HEK293T (cell line): ENCODE measurements around the gene SURF2.
"Not testable (repeated sequence)": the region's sequence is repeated elsewhere in the genome, so short reads cannot be mapped to it uniquely, and the experiment has no call there.

ENCODE experiments used
- BHLHE40 ChIP-seq: fragments of 450-650 bp; IDR thresholded peaks from 2 replicates; pipeline ENCODE4 v1.6.1; 2016; ENCODE audit warnings: mild to moderate bottlenecking, moderate library complexity, borderline replicate concordance
- CTBP1 ChIP-seq: fragments of 450-650 bp; IDR thresholded peaks from 2 replicates; pipeline ENCODE4 v1.6.1; 2016; ENCODE audit warnings: borderline replicate concordance
- ELF4 ChIP-seq: fragments of 450-650 bp; IDR thresholded peaks from 2 replicates; pipeline ENCODE4 v1.6.1; 2017; ENCODE audit warnings: antibody characterized with exemption
- FOXA1 ChIP-seq: fragments of 450-650 bp; IDR thresholded peaks from 2 replicates; pipeline ENCODE4 v1.6.1; 2016; ENCODE audit warnings: mild to moderate bottlenecking
- FOXK2 ChIP-seq: fragments of 450-650 bp; IDR thresholded peaks from 2 replicates; pipeline ENCODE4 v1.6.1; 2016; ENCODE audit warnings: mild to moderate bottlenecking
- FOXM1 ChIP-seq: fragments of 450-650 bp; IDR thresholded peaks from 2 replicates; pipeline ENCODE4 v1.6.1; 2017; ENCODE audit warnings: mild to moderate bottlenecking, borderline replicate concordance
- HDGF ChIP-seq: fragments of 450-650 bp; IDR thresholded peaks from 2 replicates; pipeline ENCODE4 v1.6.1; 2017; ENCODE audit warnings: antibody characterized with exemption, borderline replicate concordance
- L3MBTL2 ChIP-seq: fragments of 450-650 bp; conservative IDR thresholded peaks from 2 replicates; pipeline ENCODE4 v1.6.1; 2016; ENCODE audit warnings: mild to moderate bottlenecking
- LEF1 ChIP-seq: fragments of 450-650 bp; IDR thresholded peaks from 2 replicates; pipeline ENCODE4 v1.6.1; 2017; ENCODE audit warnings: mild to moderate bottlenecking, borderline replicate concordance
- PKNOX1 ChIP-seq: fragments of 450-650 bp; IDR thresholded peaks from 2 replicates; pipeline ENCODE4 v1.6.1; 2016
- SP1 ChIP-seq: fragments of 450-650 bp; IDR thresholded peaks from 2 replicates; pipeline ENCODE4 v1.6.1; 2017
- SUZ12 ChIP-seq: fragments of 450-650 bp; IDR thresholded peaks from 2 replicates; pipeline ENCODE4 v1.6.1; 2016; ENCODE audit warnings: mild to moderate bottlenecking
- TARDBP ChIP-seq: fragments of 450-650 bp; IDR thresholded peaks from 2 replicates; pipeline ENCODE4 v1.6.1; 2016
- ZNF384 ChIP-seq: fragments of 450-650 bp; IDR thresholded peaks from 2 replicates; pipeline ENCODE4 v1.6.1; 2016

DNA sequence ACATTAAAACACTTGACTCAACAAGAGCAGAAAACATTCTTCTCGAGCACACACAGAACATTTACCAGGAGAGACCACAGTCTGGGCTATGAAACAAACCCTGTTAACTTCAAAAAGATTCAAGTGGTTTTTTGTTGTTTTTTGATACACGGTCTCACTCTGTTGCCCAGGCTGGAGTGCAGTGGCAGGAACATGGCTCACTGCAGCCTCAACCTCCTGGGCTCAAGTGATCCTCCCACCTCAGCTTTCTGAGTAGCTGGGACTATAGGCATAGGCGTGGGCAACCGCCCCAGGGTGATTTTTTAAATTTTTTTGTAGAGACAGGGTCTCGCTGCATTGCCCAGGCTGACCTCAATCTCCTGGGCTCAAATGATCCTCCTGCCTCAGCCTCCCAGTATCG is 29.3 kb upstream of the SURF2 start:
- not testable (repeated sequence) for TF ChIP-seq SUZ12, FOXM1, FOXK2, ZNF384, HDGF, SP1, BHLHE40, L3MBTL2, TARDBP, FOXA1, LEF1, ELF4, PKNOX1, CTBP1
